ENCODE data around the gene KCNJ6. TPM values are rescaled to one million over a fixed set of nuclear protein-coding genes. Genes with fewer than 3 reads are reported as not detected.

KCNJ6 gene
- total and polyA plus RNA-seq, 9 of the 15 experiments (the other 6 are each of a cell fraction or from before 2014, with no cell fraction given) = 0.06 to 0.21 (median 0.13) TPM; not detected in 1

DNA sequence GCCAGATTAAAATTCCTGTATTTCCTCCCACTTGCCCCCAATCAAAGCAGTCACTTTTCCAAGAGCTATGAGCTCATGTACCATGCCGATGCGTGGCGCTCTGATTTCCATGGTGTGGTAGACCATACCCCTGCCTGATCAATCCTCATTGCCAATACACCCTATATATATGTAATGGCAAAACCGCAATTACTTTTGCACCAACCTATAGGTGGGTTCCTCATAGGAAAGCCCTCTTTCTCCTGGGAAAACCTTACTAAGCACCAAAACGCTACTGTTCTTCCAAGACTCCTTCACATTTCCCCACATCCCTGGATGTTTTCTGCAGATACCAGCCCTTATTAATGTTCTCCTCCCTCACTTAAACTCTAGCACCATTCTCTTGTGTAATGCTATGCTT, 11.0 kb downstream of the KCNJ6 start:
- DNase-seq (ENCODE audit: extremely low read depth in 1 of 4, low spot score in 3 of 4) (no peak), ATAC-seq (no peak), FAIRE-seq (no peak)
- no peaks in the 10 kb centered on the region for H3K9me1 ChIP-seq (ENCODE audit: control insufficient read depth, insufficient read depth, low read length)
- H4K20me1 ChIP-seq (replicated peaks; ENCODE audit: control insufficient read depth, insufficient read depth, low read length) = no peaks in the 10 kb centered on the region; the same call in 1 of the 2 replicates
- no peaks in the 10 kb centered on the region for H3K9me3 ChIP-seq (replicated peaks; ENCODE audit: control insufficient read depth, insufficient read depth, low read depth, low read length)
- BruUV-seq (replicated peaks) = no TSS peak
- ChIA-PET CTCF (ENCODE audit: low intra/inter-chr PET ratio) (no interaction called here), POLR2A (interaction anchor here (0.9 kb wide), 1 partner anchor 9 kb away, joined by 3 read pairs; no protein-coding TSS in a partner anchor)
- H3K79me2 ChIP-seq (ENCODE audit: control insufficient read depth, insufficient read depth, low read length) = no peaks in the 10 kb centered on the region
- H3K4me1 ChIP-seq (replicated peaks in 1 of 2; ENCODE audit: control insufficient read depth in 2 of 2, insufficient read depth in 2 of 2, low read length in 2 of 2) = no peaks in the 10 kb centered on the region
- in situ Hi-C loops (cut with MboI) (no loop called here), intact Hi-C loops (cut with micrococcal nuclease) (no loop called here)
- 0% methylated on average over 5 of the region's 5 CpGs for WGBS (ENCODE audit: insufficient coverage, low coverage, missing lambda C conversion rate)
- no peak overlapping the region for H3K4me3 ChIP-seq
- peaks cover 0 to 4% of the 10 kb centered on the region in 2 experiments; a peak in 4 of 5 replicates for H3K27me3 ChIP-seq (ENCODE audit: control insufficient read depth in 2 of 2, insufficient read depth in 2 of 2, low read length in 2 of 2)
- H3K4me2 ChIP-seq (ENCODE audit: insufficient read depth, low read length) = no peak overlapping the region
- no peak overlapping the region for H2AFZ ChIP-seq (ENCODE audit: low read depth, low read length)
- H3K9ac ChIP-seq (ENCODE audit: insufficient read depth in 1 of 2, low read depth in 2 of 2, low read length in 2 of 2) = no peak overlapping the region
- no peak overlapping the region for H3K27ac ChIP-seq (ENCODE audit: extremely low read depth, low read depth, low read length)
- H3K36me3 ChIP-seq (ENCODE audit: control insufficient read depth, insufficient read depth, low read length) = no peaks in the 10 kb centered on the region
- TF ChIP-seq ESRRB (CRISPR knock-in tag; IDR thresholded peaks at IDR 0.05; ENCODE audit: borderline replicate concordance) = no peak
- TF ChIP-seq TFAM (CRISPR knock-in tag; conservative IDR thresholded peaks at IDR 0.05) = no peak
- no peak for TF ChIP-seq CBX3 (IDR thresholded peaks at IDR 0.05; ENCODE audit: borderline replicate concordance in 1 of 2, low read length in 2 of 2)
- no peak for TF ChIP-seq MLX (CRISPR knock-in tag; conservative IDR thresholded peaks at IDR 0.05)
- no peak for TF ChIP-seq ZNF699 (CRISPR knock-in tag; IDR thresholded peaks at IDR 0.05; ENCODE audit: insufficient replicate concordance)
- no peak for TF ChIP-seq ARHGAP35 (IDR thresholded peaks at IDR 0.05; ENCODE audit: partially characterized antibody)
- no peak for TF ChIP-seq NR2F6 (CRISPR knock-in tag; IDR thresholded peaks at IDR 0.05)
- TF ChIP-seq ZKSCAN1 (IDR thresholded peaks at IDR 0.05; ENCODE audit: low read depth, low read length) = no peak
- TF ChIP-seq ZNF41 (CRISPR knock-in tag; conservative IDR thresholded peaks at IDR 0.05) = no peak
- TF ChIP-seq CBX2 (IDR thresholded peaks at IDR 0.05; ENCODE audit: insufficient read depth, low read length, poor library complexity, severe bottlenecking) = no peak
- TF ChIP-seq KLF16 (IDR thresholded peaks at IDR 0.05) = no peak
- TF ChIP-seq, protein P1, sequence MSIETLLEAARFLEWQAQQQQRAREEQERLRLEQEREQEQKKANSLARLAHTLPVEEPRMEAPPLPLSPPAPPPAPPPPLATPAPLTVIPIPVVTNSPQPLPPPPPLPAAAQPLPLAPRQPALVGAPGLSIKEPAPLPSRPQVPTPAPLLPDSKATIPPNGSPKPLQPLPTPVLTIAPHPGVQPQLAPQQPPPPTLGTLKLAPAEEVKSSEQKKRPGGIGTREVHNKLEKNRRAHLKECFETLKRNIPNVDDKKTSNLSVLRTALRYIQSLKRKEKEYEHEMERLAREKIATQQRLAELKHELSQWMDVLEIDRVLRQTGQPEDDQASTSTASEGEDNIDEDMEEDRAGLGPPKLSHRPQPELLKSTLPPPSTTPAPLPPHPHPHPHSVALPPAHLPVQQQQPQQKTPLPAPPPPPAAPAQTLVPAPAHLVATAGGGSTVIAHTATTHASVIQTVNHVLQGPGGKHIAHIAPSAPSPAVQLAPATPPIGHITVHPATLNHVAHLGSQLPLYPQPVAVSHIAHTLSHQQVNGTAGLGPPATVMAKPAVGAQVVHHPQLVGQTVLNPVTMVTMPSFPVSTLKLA (conservative IDR thresholded peaks at IDR 0.05) = no peak
- no peak for TF ChIP-seq FOXO4 (CRISPR knock-in tag; IDR thresholded peaks at IDR 0.05)
- TF ChIP-seq USF2 (CRISPR knock-in tag; IDR thresholded peaks at IDR 0.05) = no peak
- no peak for TF ChIP-seq ZNF232 (CRISPR knock-in tag; IDR thresholded peaks at IDR 0.05)
- no peak for TF ChIP-seq ATF7 (IDR thresholded peaks at IDR 0.05)
- no peak for TF ChIP-seq ZNF551 (CRISPR knock-in tag; IDR thresholded peaks at IDR 0.05)

Data from K562 (cell line).